Mesodermal cell (in vitro differentiated cells): ENCODE data around the gene CLASP1.
A peak's percentile ranks its signal among the peaks of the same experiment; 100 is the strongest.
"Not testable (repeated sequence)": the region's sequence is repeated elsewhere in the genome, so short reads cannot be mapped to it uniquely, and the experiment has no call there.

Source experiments
- H3K27ac ChIP-seq: 2 replicates; pipeline ENCODE4 v1.7.0; 2013; ENCODE audit warnings: mild to moderate bottlenecking, low read depth, low read length, moderate library complexity; ENCODE audit not compliant: severe bottlenecking
- H3K36me3 ChIP-seq: 2 replicates; pipeline ENCODE4 v1.7.1; 2013; ENCODE audit warnings: mild to moderate bottlenecking, low read length, moderate library complexity; ENCODE audit not compliant: control insufficient read depth, insufficient read depth
- H3K4me1 ChIP-seq: one replicate; pipeline ENCODE4 v1.7.1; 2013; ENCODE audit warnings: mild to moderate bottlenecking, low read length; ENCODE audit not compliant: insufficient read depth, control insufficient read depth, poor library complexity, severe bottlenecking
- H3K4me3 ChIP-seq: 2 replicates; pipeline ENCODE4 v1.7.0; 2013; ENCODE audit warnings: low read length, control low read depth, mild to moderate bottlenecking; ENCODE audit not compliant: insufficient read depth, poor library complexity, severe bottlenecking; ENCODE audit errors: extremely low read depth
- H3K9me3 ChIP-seq: 2 replicates; pipeline ENCODE4 v1.7.1; 2013; ENCODE audit warnings: mild to moderate bottlenecking, low read length, moderate library complexity; ENCODE audit not compliant: control insufficient read depth
- WGBS, 2 experiments: methylation state at CpG; one replicate each; pipeline ENCODE4 v1.1.5; 2013; ENCODE audit warnings: missing lambda C conversion rate in 2 of 2; ENCODE audit not compliant: insufficient coverage in 2 of 2; 5-methylcytosine and 5-hydroxymethylcytosine counted together

CLASP1 gene

DNA sequence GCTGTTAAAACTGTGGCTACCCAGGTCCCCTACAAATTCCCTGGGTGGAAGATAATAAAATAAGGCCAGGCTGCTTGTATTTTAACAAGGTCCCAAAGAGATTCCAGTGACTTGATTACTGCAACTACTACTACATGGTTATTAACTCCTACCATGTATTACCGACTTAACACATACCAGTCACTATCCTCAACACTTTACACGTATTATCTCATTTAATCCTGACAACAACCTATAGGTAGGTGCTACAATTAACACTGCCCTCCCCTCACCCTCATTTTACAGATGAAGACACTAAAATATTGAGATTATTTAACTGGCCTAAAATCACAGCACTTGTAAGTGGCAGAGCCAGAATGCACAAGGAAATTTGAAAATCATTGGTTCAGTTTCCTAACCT lies 5.4 kb downstream of the CLASP1 start:
- Histone ChIP-seq H3K9me3 (no peaks in the 10 kb centered on the region), H3K4me1 (peaks cover 3% of the 10 kb centered on the region), H3K27ac (no peak overlapping the region), H3K4me3 (no peak overlapping the region), H3K36me3 (peaks cover 36% of the 10 kb centered on the region)
- WGBS, 2 experiments: 86 to 91% methylated on average over 2 of the region's 2 CpGs

DNA sequence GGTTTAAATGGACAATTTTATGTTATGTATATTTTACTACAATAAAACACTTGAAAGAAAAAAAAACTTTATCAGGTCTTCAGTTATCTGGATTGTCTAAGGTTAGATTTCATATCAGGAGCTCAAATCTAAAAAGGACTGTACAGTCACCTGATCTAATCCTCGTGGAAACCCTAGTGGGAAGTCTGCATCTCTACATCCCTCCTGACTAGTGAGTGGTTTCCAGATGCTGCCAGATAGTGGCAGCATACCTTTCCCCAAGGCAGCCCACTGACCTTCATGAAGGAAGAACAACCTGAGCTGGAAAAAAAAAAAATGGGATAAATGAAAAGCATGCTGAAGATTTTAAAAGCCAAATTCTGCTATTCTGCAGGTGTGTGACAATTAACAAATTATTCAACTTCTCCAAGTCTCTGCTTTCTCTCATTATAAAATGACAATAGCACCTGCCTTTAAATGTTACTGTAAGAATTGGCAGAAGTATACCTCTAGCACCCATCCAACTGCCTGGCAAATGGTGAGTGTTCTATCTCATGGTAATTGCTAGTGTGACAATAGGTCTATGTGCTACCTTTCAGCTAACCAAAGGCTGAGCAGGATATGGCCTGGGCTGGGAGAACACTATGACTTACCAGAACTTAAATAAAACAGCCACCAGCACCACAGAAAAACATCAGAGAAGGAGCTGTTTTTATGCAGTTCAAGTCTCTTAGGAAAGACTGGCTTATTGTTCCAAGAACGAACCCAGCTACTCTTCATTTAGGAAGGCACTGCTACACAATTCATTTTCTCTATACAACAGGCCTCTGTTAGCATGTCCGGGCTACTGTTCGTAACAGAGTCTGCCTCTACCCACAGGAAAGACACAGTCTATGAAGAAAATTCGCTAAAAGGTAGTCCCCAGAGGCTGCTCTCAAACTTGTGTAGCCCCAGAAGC lies 8.6 kb downstream of the CLASP1 start:
- no peak overlapping the region for H3K4me3 ChIP-seq
- no peaks in the 10 kb centered on the region for H3K4me1 ChIP-seq
- WGBS, 2 experiments: 88 to 94% methylated on average over 3 to 5 of the region's 5 CpGs
- H3K9me3 ChIP-seq: peaks cover 4% of the 10 kb centered on the region
- peaks cover 36% of the 10 kb centered on the region for H3K36me3 ChIP-seq
- no peak overlapping the region for H3K27ac ChIP-seq

GRCh38 chr2:121639846-121640245 lies 9.4 kb downstream of the CLASP1 start:
- H3K9me3 ChIP-seq, H3K4me1 ChIP-seq, H3K4me3 ChIP-seq, H3K27ac ChIP-seq: not testable (repeated sequence)
- 85 to 100% methylated on average over 1 to 2 of the region's 6 CpGs for WGBS, 2 experiments
- H3K36me3 ChIP-seq: peaks cover 36% of the 10 kb centered on the region

GRCh38 chr2:121638333-121638732 lies 10.9 kb downstream of the CLASP1 start:
- Histone ChIP-seq H3K36me3 (peaks cover 36% of the 10 kb centered on the region), H3K4me1 (peaks cover 6% of the 10 kb centered on the region), H3K27ac (no peak overlapping the region), H3K9me3 (peaks cover 4% of the 10 kb centered on the region), H3K4me3 (no peak overlapping the region)
- WGBS, 2 experiments: no CpG with 5 or more reads among the region's 3 CpGs

DNA sequence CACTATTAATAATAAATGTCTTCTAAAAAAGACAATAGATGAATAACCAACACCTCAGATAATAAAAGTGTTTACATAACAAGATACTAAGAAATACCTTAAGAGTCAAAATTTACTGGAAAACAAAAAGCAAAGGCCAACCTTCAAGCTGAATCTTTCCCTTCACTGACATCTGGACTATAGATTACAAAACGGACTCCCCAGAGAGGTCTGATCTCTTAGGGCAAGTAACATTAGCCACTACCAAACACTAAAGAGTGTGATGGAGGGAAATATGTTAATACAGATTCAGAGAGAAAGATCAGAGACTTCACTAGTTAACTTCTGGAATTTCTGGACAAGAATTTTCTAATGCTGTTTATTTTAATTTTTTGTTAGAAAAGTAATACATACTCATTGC lies 13.9 kb downstream of the CLASP1 start:
- no CpG with 5 or more reads among the region's 1 CpG for WGBS, 2 experiments
- Histone ChIP-seq H3K36me3 (peaks cover 14% of the 10 kb centered on the region), H3K9me3 (peaks cover 4% of the 10 kb centered on the region), H3K27ac (no peak overlapping the region), H3K4me1 (peaks cover 6% of the 10 kb centered on the region), H3K4me3 (no peak overlapping the region)

DNA sequence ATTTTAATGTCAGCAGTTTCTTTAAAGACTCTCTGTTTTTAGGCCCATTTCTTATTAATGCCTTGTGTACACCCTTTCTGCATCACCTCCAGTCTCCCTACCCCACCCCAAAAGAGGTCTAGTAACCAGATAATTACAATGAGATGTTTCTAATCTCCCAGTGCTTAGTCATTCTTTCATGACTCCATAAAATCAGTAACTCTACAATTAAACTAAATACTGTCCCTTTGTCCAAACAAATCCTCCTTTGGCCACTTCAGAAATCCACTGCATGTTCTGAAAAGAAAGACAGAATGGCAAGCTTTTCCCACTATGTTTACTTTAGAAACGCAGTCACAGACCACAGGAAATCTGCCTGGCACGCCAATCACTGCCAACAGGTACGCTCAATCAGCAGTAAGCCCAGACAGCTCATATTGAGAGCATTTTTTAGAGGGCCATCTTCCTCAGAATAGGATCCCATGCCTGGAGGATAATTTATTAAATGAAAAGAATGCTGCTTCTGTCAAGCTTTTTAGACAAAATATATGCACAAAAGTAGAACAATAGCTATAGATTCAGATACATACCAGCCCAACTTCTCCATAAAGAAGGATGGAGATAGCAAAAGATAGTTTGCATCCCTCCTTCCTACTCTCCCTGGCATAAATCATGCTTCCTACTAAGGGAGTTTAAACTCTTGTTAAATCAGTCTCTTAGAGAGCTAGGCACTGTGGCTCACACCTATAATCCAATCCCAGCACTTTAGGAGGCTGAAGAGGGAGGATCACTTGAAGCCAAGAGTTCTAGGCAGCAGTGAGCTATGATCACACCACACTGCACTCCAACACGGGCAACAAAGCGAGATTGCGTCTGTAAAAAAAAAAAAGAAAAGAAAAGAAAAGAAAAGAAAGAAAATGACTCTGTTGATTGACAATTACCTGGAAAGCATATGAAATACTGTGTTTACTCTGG lies 14.6 kb downstream of the CLASP1 start:
- WGBS, 2 experiments: 84 to 94% methylated on average over 2 to 3 of the region's 6 CpGs
- H3K27ac ChIP-seq: peak overlapping the region; percentile 12

DNA sequence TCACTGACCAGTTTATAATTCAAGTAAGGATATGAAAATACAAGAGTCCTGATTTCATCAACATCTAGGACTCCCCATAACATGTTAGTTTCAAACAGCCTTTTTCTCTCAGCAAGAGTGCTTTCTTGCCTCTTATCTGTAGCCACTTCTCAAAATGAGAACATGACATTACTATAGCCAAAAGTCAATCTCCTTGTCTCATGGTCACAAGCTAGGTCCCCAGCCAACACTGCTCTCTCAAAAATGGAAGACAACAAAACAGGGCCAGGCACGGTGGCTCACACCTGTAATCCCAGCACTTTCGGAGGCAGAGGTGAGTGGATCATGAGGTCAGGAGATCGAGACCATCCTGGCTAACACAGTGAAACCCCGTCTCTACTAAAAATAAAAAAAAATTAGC lies 15.8 kb downstream of the CLASP1 start:
- H3K4me1 ChIP-seq: peaks cover 6% of the 10 kb centered on the region
- no peaks in the 10 kb centered on the region for H3K36me3 ChIP-seq
- no peak overlapping the region for H3K27ac ChIP-seq
- 92 to 100% methylated on average over 2 to 3 of the region's 4 CpGs for WGBS, 2 experiments
- no peak overlapping the region for H3K4me3 ChIP-seq
- H3K9me3 ChIP-seq: peaks cover 2% of the 10 kb centered on the region

More for the DNA sequence above, 14.6 kb downstream of the CLASP1 start:
- peaks cover 6% of the 10 kb centered on the region for H3K4me1 ChIP-seq
- peaks cover 8% of the 10 kb centered on the region for H3K36me3 ChIP-seq
- peaks cover 4% of the 10 kb centered on the region for H3K9me3 ChIP-seq
- H3K4me3 ChIP-seq: no peak overlapping the region

- Histone ChIP-seq H3K4me3 (no peak overlapping the region), H3K36me3 (peaks cover 6% of the 10 kb centered on the region), H3K4me1 (no peaks in the 10 kb centered on the region), H3K9me3 (no peaks in the 10 kb centered on the region), H3K27ac (no peak overlapping the region)
- 94 to 100% methylated on average over 2 to 3 of the region's 4 CpGs for WGBS, 2 experiments
These were observed 21.7 kb downstream of the CLASP1 start for GRCh38 chr2:121627525-121628050.

GRCh38 chr2:121626777-121627524 lies 22.3 kb downstream of the CLASP1 start:
- H3K4me3 ChIP-seq: no peak overlapping the region
- WGBS, 2 experiments: 90 to 92% methylated on average over 2 to 3 of the region's 4 CpGs
- no peak overlapping the region for H3K27ac ChIP-seq
- H3K36me3 ChIP-seq: peaks cover 11% of the 10 kb centered on the region
- no peaks in the 10 kb centered on the region for H3K4me1 ChIP-seq
- H3K9me3 ChIP-seq: no peaks in the 10 kb centered on the region

- Histone ChIP-seq H3K27ac (no peak overlapping the region), H3K36me3 (peaks cover 21% of the 10 kb centered on the region), H3K4me1 (no peaks in the 10 kb centered on the region), H3K4me3 (no peak overlapping the region), H3K9me3 (no peaks in the 10 kb centered on the region)
- WGBS, 2 experiments: 83 to 90% methylated on average over 2 of the region's 3 CpGs
These were observed 23.3 kb downstream of the CLASP1 start for GRCh38 chr2:121625953-121626352.
